Gastrocnemius medialis (tissue), 4 donors: ENCODE measurements around the gene RIMKLB. TPM values are rescaled to one million over a fixed set of nuclear protein-coding genes. Genes with fewer than 3 reads are reported as not detected.

ENCODE experiments used
- ATAC-seq, 2 donors: fragments of 150-250 bp; one replicate each; pipeline ENCODE4 v1.9.1; 2016
- DNase-seq, 2 donors: peaks; one replicate each; pipeline ENCODE4 v3.0.0-alpha.2; 2019
- H3K27ac ChIP-seq, 4 donors: fragments of 200-600 bp; sonication (generic); 1 replicate in 1 of 4; 2 replicates in 3 of 4; pipeline ENCODE4 v1.5.1; 2016 to 2018; ENCODE audit warnings: mild to moderate bottlenecking in 2 of 4, moderate library complexity in 1 of 4
- H3K27me3 ChIP-seq, 3 donors: fragments of 200-600 bp; sonication (generic) in 2 of 3; 1 replicate in 1 of 3; 2 replicates in 2 of 3; pipeline versions ENCODE4 v1.5.1 to v1.6.0; 2016 to 2019; ENCODE audit warnings: mild to moderate bottlenecking in 1 of 3, moderate library complexity in 1 of 3
- H3K36me3 ChIP-seq, 2 donors: fragments of 200-600 bp; sonication (generic) in 1 of 2; one replicate each; pipeline ENCODE4 v1.5.1; 2017 to 2018
- H3K4me1 ChIP-seq, 2 donors: fragments of 200-600 bp; sonication (generic) in 1 of 2; one replicate each; pipeline ENCODE4 v1.5.1; 2016 to 2017; ENCODE audit warnings: mild to moderate bottlenecking in 2 of 2
- H3K4me3 ChIP-seq, 4 donors: fragments of 200-600 bp; sonication (generic) in 3 of 4; 1 replicate in 1 of 4; 2 replicates in 3 of 4; pipeline ENCODE4 v1.5.1; 2016 to 2019; ENCODE audit warnings: mild to moderate bottlenecking in 2 of 4
- H3K9me3 ChIP-seq, 3 donors: fragments of 200-600 bp; sonication (generic) in 2 of 3; 1 replicate in 1 of 3; 2 replicates in 2 of 3; pipeline ENCODE4 v1.5.1; 2016 to 2019
- POLR2A ChIP-seq, 2 donors: fragments of 450-650 bp; IDR thresholded peaks; one replicate each; pipeline ENCODE4 v1.6.1; 2017; ENCODE audit warnings: antibody characterized with exemption in 2 of 2, mild to moderate bottlenecking in 2 of 2, moderate library complexity in 2 of 2
- in situ Hi-C, 4 donors: fragments of 200-750 bp; cut with MboI; loops; one replicate each; pipeline versions ENCODE4 v1.15.0 to v1.8.0; 2017; ENCODE audit warnings: low sequenced_read_pairs in 4 of 4
- intact Hi-C: fragments of 100-400 bp; cut with DNase I; formaldehyde crosslinking; loops from one replicate; pipeline ENCODE4 v1.15.1; 2023; ENCODE audit warnings: low total_unique reads
- total RNA-seq, 4 donors: library from RNA; depleted of rRNA; stranded (reverse); fragments of >200 nt; gene quantifications; one replicate each; pipeline versions ENCODE4 v1.1.0 to v1.2.3, GENCODE V29; 2016
- TF ChIP-seq, protein P1 (sequence below), 5 experiments: fragments of 450-650 bp in 3 of 5; fragments of 200-600 bp in 2 of 5; sonication (generic) in 2 of 5; IDR thresholded peaks in 4 of 5; conservative IDR thresholded peaks in 1 of 5; 1 replicate in 4 of 5; 2 replicates in 1 of 5; pipeline ENCODE4 v1.5.1; 2016 to 2019; ENCODE audit warnings: antibody characterized with exemption in 5 of 5, mild to moderate bottlenecking in 3 of 5, moderate library complexity in 3 of 5

RIMKLB gene
- total RNA-seq, 4 donors from 2014 or later = 6.9 to 13.7 (median 11.5) TPM

DNA sequence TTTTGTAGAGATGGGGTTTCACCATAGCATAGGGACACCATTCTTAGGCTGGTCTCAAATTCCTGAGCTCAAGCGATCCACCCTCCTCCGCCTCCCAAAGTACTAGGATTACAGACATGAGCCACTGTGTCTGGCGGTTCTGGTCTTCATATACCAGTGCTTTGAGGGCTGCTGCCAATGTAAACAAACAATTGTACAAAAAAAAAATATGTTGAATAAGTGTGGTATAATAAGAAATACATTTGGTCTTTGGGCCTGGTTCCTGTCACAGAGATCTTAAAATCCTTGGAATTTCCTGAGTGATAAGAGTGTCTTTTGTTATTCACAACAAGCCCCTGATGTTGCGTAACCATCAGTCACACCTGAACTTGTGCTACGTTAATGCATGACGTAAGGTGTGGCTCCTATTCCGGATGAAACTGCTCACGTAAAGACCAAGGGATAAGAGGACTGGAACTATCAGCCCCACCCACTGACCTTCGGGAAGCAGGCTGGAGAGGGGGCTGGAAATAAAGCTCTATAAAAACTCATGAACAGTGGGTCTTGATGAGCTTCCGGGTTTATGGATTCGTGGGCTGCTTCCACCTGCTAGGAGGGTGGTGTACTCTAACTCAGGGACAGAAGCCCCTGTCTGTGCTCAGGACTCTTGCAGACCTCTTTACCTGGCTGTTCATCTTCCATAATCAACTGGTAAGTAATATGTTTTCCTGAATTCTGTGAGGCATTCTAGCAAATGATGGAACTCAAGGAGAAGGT is 16.5 kb upstream of the RIMKLB start:
- no peak for TF ChIP-seq POLR2A (IDR thresholded peaks at IDR 0.05)
- TF ChIP-seq, protein P1, sequence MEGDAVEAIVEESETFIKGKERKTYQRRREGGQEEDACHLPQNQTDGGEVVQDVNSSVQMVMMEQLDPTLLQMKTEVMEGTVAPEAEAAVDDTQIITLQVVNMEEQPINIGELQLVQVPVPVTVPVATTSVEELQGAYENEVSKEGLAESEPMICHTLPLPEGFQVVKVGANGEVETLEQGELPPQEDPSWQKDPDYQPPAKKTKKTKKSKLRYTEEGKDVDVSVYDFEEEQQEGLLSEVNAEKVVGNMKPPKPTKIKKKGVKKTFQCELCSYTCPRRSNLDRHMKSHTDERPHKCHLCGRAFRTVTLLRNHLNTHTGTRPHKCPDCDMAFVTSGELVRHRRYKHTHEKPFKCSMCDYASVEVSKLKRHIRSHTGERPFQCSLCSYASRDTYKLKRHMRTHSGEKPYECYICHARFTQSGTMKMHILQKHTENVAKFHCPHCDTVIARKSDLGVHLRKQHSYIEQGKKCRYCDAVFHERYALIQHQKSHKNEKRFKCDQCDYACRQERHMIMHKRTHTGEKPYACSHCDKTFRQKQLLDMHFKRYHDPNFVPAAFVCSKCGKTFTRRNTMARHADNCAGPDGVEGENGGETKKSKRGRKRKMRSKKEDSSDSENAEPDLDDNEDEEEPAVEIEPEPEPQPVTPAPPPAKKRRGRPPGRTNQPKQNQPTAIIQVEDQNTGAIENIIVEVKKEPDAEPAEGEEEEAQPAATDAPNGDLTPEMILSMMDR (IDR thresholded peaks at IDR 0.05 in 4 of 5, conservative IDR thresholded peaks at IDR 0.05 in 1 of 5) = no peak
- Histone ChIP-seq H3K4me1 (no peaks in the 10 kb centered on the region), H3K36me3 (no peaks in the 10 kb centered on the region), H3K27me3 (no peaks in the 10 kb centered on the region), H3K4me3 (peak overlapping the region in 1 of 4 donors; percentile 30), H3K27ac (peak overlapping the region; percentile 36 to 64 (median 54)), H3K9me3 (no peaks in the 10 kb centered on the region)
- in situ Hi-C loops (loop anchor here (5.0 to 25.0 kb wide), 5 partner anchors 203 to 381 kb away; no protein-coding TSS in a partner anchor), intact Hi-C loops (loop anchor here (5.0 kb wide), 1 partner anchor 356 kb away; no protein-coding TSS in a partner anchor)
- ATAC-seq (peak; percentile 51 to 75), DNase-seq (no peak)

DNA sequence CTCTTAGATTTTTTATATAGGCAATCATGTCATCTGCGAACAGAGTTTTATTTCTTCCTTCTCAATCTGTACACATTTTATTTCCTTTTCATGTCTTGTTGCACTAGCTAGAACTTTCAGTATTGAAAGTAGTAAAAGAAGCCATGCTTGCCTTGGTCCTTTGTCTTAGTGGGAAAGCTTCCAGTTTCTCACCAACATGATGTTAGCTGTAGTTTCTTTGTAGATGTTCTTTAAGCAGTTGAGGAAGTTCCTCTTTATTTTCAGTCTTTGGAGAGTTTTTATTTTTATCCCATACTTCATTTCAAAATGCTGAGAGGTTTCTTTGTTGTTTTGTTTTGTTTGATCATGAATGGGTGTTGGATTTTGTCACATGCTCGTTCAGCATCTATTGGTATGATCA is 12.7 kb upstream of the RIMKLB start:
- in situ Hi-C loops = loop anchor here (10.0 to 25.0 kb wide), 4 partner anchors 200 to 377 kb away; no protein-coding TSS in a partner anchor
- no peaks in the 10 kb centered on the region for H3K27me3 ChIP-seq
- H3K4me1 ChIP-seq = peaks cover 0 to 9% of the 10 kb centered on the region in 2 donors
- H3K4me3 ChIP-seq = no peak overlapping the region
- H3K9me3 ChIP-seq = no peaks in the 10 kb centered on the region
- no peak for TF ChIP-seq POLR2A (IDR thresholded peaks at IDR 0.05)
- TF ChIP-seq, protein P1 (IDR thresholded peaks at IDR 0.05 in 4 of 5, conservative IDR thresholded peaks at IDR 0.05 in 1 of 5) = no peak
- DNase-seq = no peak
- intact Hi-C loops = no loop called here
- no peak for ATAC-seq
- H3K36me3 ChIP-seq = no peaks in the 10 kb centered on the region
- H3K27ac ChIP-seq = no peak overlapping the region

DNA sequence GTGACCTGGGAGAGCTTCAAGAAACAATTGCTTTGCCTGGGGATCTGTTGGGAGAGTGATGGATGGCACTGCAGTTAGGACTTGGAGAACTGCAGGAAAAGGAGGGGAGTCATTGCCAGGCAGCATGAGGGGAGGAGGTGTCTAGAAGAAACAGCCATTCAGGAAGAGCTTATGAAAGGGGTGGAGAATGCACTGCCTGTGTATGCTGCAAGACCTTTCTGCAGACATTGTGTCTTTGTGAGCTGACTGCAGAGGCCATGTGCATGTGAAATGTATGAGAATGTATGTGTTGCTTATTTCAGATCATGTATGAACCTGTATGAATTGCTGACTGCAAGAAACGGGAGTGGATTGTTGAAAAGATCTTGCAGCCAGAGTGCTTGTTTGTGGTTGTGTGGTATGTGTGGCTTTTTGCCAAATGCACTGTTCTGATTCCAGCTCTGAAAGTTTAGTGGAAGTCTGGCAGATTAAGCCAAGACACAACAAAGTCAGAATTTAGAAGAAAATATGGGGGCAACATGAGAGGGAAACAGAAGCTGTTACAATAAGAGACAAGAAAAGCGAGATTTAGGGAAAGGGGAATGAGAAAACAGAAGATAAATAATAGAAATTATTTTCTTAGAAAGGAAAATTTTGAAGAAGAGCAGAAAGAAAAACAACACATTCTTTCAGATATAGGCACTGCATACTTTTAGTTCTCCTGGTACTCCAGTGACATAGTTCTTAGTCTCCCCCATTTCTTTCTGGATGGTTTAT is 9.8 kb upstream of the RIMKLB start:
- in situ Hi-C loops = loop anchor here (10.0 to 25.0 kb wide), 4 partner anchors 197 to 374 kb away; no protein-coding TSS in a partner anchor
- peak overlapping the region in 1 of 4 donors; percentile 16 for H3K27ac ChIP-seq

DNA sequence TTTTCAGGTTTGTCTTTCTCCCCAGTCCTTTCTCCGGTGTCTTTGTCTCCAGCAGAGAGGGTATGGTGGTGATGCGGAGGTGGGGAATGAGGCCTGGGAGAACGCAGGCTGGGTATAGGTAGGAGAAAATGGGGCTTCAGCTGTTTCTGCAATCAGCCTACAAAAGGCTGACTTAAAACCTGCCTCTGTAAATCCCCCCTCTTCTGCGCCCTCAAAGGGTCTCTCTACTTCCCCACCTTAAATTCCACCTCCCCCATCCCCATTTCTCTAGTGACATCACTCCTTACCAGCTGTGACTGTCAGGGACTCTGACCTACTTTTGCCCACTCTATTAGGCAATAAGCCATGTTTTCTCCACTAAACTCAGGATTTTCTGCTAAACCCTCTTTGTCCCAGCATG is 8.1 kb upstream of the RIMKLB start:
- Histone ChIP-seq H3K27ac (no peak overlapping the region), H3K9me3 (no peaks in the 10 kb centered on the region), H3K27me3 (no peaks in the 10 kb centered on the region), H3K36me3 (no peaks in the 10 kb centered on the region), H3K4me3 (no peak overlapping the region), H3K4me1 (peaks cover 6 to 16% of the 10 kb centered on the region in 2 donors)
- in situ Hi-C loops (loop anchor here (10.0 to 25.0 kb wide), 4 partner anchors 195 to 373 kb away; no protein-coding TSS in a partner anchor), intact Hi-C loops (no loop called here)
- ATAC-seq (no peak), DNase-seq (no peak)
- TF ChIP-seq POLR2A (IDR thresholded peaks at IDR 0.05) = no peak
- TF ChIP-seq, protein P1 (IDR thresholded peaks at IDR 0.05 in 4 of 5, conservative IDR thresholded peaks at IDR 0.05 in 1 of 5) = no peak

More for the DNA sequence above, 9.8 kb upstream of the RIMKLB start:
- peak in 1 of 2 donors; percentile 41 for DNase-seq
- H3K9me3 ChIP-seq = no peaks in the 10 kb centered on the region
- peaks cover 6 to 15% of the 10 kb centered on the region in 2 donors for H3K4me1 ChIP-seq
- TF ChIP-seq POLR2A (IDR thresholded peaks at IDR 0.05) = no peak
- TF ChIP-seq, protein P1 (IDR thresholded peaks at IDR 0.05 in 4 of 5, conservative IDR thresholded peaks at IDR 0.05 in 1 of 5) = no peak
- no peaks in the 10 kb centered on the region for H3K27me3 ChIP-seq
- intact Hi-C loops = no loop called here
- no peak overlapping the region for H3K4me3 ChIP-seq
- ATAC-seq = peak; percentile 75 to 77
- no peaks in the 10 kb centered on the region for H3K36me3 ChIP-seq
